Measurements from ENCODE around the gene MRPS12.

The MRPS12 gene

DNA sequence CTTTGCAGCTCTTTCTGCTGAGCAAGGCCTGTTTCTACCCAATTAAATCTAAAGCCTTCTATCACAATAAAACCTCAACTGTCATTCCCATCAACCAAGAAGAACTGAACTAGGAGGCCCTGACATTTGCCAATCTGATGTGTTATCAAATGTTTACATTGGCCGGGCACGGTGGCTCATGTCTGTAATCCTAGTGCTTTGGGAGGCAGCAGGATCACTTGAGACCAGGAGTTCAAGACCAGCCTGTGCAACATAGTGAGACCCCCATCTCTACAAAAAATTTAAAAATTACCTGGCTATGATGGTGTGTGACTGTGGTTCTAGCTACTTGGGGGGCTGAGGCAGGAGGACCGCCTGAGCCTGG, 47.6 kb downstream of the MRPS12 start:
- no peak for DNase-seq

DNA sequence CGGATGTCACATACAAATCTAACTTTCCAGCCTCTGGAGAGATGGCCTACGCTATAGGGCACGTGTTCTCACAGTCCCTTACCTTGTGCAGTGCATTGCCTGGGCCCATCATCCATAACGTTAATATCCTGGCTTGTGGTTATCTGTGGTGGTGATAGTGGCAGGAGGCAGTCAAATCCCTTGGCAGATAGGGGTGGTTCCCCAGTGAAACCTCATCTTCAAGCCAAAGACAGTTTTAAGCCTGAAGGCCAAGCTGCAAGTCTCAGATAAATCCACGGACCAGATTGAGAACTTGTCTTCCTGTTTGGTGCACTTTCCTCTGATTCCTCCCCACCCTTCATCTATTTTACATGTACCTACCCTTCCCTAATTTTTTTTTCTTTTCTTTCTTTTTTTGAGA, 49.1 kb downstream of the MRPS12 start:
- DNase-seq: no peak

DNA sequence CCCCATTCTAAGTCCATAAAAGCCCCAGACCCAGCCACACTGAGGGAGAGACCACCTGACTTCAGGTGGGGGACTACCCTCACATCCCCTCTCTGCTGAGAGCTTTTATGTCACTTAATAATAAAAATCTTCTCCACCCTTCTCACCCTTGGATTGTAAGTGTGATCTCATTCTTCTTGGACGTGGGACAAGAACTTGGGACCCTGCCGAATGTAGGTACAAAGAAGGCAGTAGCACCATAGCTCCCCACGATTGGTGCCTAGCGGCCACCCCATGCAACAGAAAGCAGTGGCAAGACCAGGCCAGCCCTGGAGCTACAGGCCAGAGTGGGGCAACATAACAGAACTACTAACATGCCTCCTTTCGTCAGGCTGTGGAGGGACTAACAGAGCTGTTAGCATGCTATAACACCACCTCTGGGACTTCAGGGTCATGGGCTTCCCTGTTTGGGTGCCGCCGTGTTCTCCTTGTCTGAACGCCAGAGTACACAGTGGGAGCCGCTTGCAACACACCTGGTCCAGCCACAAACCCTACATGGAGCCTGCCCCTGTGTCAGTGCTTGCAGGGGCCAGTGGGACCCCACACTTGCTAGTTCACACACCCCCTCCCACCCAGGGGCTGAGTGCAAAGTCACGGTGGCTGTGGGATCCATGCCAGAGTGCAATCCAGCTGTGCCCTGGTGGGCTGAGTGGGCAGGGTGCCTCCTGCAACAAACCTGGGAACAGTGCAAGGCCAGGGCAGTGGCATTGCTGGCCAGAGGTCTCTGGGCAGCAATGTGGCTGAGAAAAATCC, 50.0 kb downstream of the MRPS12 start:
- DNase-seq: no peak

Measured in NCI-H1694 treated with DMSO at 0.1 percent for 48 hours (cell line).